Bronchial smooth muscle cell (primary cell): ENCODE data around the gene MTNR1A. TPM values are rescaled to one million over a fixed set of nuclear protein-coding genes. Genes with fewer than 3 reads are reported as not detected.

Experiments
- total RNA-seq: library from RNA; depleted of rRNA; stranded (reverse); fragments of >200 nt; gene quantifications from 2 replicates; pipeline ENCODE4 v1.2.1, GENCODE V29; 2014

MTNR1A gene
- total RNA-seq, result not detected in 2 replicates

DNA sequence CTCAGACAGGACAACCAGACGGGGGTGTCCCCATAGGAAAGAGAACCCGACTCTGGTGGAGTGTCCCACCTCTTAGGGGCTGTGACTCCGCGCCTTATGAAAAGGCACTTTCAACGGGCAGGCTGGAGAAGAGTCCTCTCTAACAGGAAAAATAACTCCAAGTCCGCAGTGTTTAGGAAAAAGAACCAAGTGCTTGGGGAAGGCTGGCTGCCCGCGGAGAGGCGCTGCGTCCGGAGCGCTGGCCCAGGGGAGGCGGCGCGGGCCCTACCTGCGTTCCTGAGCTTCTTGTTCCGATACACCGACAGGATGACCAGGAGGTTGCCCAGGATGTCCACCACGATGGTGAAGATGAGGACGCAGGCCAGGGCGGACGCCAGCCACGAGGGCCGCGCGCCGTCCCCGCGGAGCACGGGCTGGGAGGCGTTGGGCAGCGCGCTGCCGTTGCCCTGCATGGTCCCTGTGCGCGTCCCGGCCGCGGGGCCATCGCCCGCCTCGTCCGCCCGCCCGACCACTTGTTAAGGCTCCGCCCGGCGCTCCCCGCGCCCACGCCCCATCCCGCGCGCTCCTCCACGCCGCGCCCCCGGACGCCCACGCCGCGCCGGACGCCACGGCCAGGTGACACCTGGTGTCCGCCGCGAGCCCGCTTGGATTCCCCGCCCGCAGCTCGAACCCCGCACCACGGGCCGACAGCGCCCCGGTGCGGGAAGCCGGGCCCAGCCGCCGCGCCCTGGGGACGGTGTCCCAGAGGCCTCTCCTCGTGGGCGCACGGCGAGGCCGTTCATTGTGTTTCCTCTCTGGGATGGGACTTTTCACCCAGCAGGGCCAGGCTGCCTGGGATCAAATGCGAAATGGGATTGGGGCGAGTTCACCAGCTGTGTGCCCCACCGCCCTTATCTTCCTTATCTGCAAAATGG lies at the start of gene MTNR1A:
Gene MTNR1A (minus strand): TSS at position 654 of the 914 bp plus-strand sequence. CDS start 202 bp downstream, at position 452.

Other genes starting within 250 kb of the MTNR1A start
- gene FAT1, start 168.3 kb upstream of the MTNR1A start, total RNA-seq, result 121 and 186 TPM in 2 replicates